HepG2 (cell line): Measurements from ENCODE around the gene EIF1AD. TPM values are rescaled to one million over a fixed set of nuclear protein-coding genes. Genes with fewer than 3 reads are reported as not detected.

Source experiments
- ARID4A ChIP-seq: sonication (generic); formaldehyde crosslinking; IDR thresholded peaks from 2 replicates; pipeline ENCODE4 v1.5.0; 2020; ENCODE audit warnings: mild to moderate bottlenecking, missing genetic modification reagents, borderline replicate concordance
- ETS1 ChIP-seq: sonication (generic); formaldehyde crosslinking; IDR thresholded peaks from 2 replicates; pipeline ENCODE4 v1.4.0; 2020; ENCODE audit warnings: missing genetic modification reagents
- IKZF1 ChIP-seq: fragments of 450-650 bp; IDR thresholded peaks from 2 replicates; pipeline ENCODE4 v1.7.1; 2016
- KIAA2018 ChIP-seq: sonication (generic); formaldehyde crosslinking; IDR thresholded peaks from 2 replicates; pipeline ENCODE4 v1.5.0; 2020; ENCODE audit warnings: mild to moderate bottlenecking, missing genetic modification reagents, borderline replicate concordance
- POLR2G ChIP-seq: fragments of 200-400 bp; formaldehyde crosslinking; IDR thresholded peaks from 2 replicates; pipeline ENCODE4 v1.6.1; 2018; ENCODE audit warnings: mild to moderate bottlenecking, low read depth, low read length, moderate library complexity
- RXRA ChIP-seq: sonication (generic); formaldehyde crosslinking; IDR thresholded peaks from 2 replicates; pipeline ENCODE4 v1.5.1; 2020; ENCODE audit warnings: missing genetic modification reagents
- ZNF121 ChIP-seq: sonication (generic); formaldehyde crosslinking; IDR thresholded peaks from 2 replicates; pipeline ENCODE4 v1.5.0; 2020; ENCODE audit warnings: mild to moderate bottlenecking, missing genetic modification reagents
- ZNF546 ChIP-seq: sonication (generic); formaldehyde crosslinking; conservative IDR thresholded peaks from 2 replicates; pipeline ENCODE4 v1.8.1; 2023; ENCODE audit warnings: mild to moderate bottlenecking, missing genetic modification reagents
- ZNF878 ChIP-seq: sonication (generic); formaldehyde crosslinking; IDR thresholded peaks from 2 replicates; pipeline ENCODE4 v1.8.1; 2023; ENCODE audit warnings: mild to moderate bottlenecking, missing genetic modification reagents, moderate library complexity
- polyA plus RNA-seq, 8 experiments: library from polyadenylated mRNA; depleted of rRNA in 3 of 8; stranded (reverse) in 7 of 8; unstranded in 1 of 8; fragments of >200 nt; fragmentation: Illumina TruSeq in 4 of 8; extraction: Trizol in 4 of 8; gene quantifications; 2 replicates each; pipeline versions ENCODE4 v1.2.1 to v1.2.3, GENCODE V29; 2011 to 2016; ENCODE audit warnings: low read depth in 4 of 8, missing spikeins in 1 of 8, mixed read lengths in 1 of 8; ENCODE audit not compliant: insufficient read depth in 1 of 8
- total RNA-seq, 5 experiments: library from RNA; depleted of rRNA; stranded (reverse); fragments of >200 nt; fragmentation: Illumina TruSeq; extraction: Trizol; gene quantifications; 2 replicates each; pipeline ENCODE4 v1.2.3, GENCODE V29; 2016; ENCODE audit warnings: low read depth in 1 of 5

EIF1AD gene
- total and polyA plus RNA-seq, 2 of the 13 experiments (the other 11 are each of a cell fraction or from before 2014, with no cell fraction given), result 18.2 to 30.8 TPM

GRCh38 chr11:65997286-65997685 lies 4.7 kb downstream of the EIF1AD start (continued):
- TF ChIP-seq ETS1 (CRISPR knock-in tag) (no peak), KIAA2018 (no peak), ARID4A (CRISPR knock-in tag) (no peak), POLR2G (no peak), ZNF878 (CRISPR knock-in tag) (no peak), RXRA (CRISPR knock-in tag) (no peak), IKZF1 (no peak), ZNF546 (no peak), ZNF121 (CRISPR knock-in tag) (no peak)
